GM13977 (cell line): Measurements from ENCODE around the gene TRIO.

ENCODE experiments used
- DNase-seq: peaks from one replicate; pipeline ENCODE4 v3.0.0; 2012; ENCODE audit warnings: low spot score
- in situ Hi-C: fragments of 300-500 bp; cut with MboI; formaldehyde crosslinking; loops from one replicate; pipeline ENCODE4 v1.12.0; 2022; ENCODE audit warnings: low sequenced_read_pairs, low pct_unique_long_range_greater_than_20kb, mixed read lengths, inconsistent platforms; ENCODE audit not compliant: unreplicated experiment
- TF ChIP-seq, protein P1 (sequence below): IDR thresholded peaks from 2 replicates; pipeline ENCODE4 v1.5.1; 2012; ENCODE audit warnings: mild to moderate bottlenecking, control low read depth; ENCODE audit not compliant: insufficient read depth; ENCODE audit errors: extremely low read depth, missing control alignments

The TRIO gene

DNA sequence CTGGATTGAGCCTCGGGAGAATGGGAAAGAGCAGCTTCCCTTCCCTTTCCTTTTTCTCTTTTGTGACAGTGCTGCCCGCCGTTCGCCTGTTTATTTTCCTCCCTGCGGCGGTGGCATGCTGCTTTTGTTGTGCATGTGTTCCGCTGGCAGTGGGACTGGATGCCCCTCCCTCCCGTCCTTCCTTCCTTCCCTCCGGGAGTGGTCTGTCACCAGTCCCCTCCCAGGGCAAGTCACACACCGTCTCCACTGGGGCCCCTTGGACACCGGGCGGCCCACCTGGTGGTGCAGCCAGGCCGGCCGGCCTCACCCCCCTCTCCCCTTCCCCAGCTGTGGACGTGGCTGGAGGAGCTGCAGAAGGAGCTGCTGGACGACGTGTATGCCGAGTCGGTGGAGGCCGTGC is 214.7 kb downstream of the TRIO start:
- in situ Hi-C loops, result loop anchor here (10.0 to 25.0 kb wide), 3 partner anchors 279 to 654 kb away; no protein-coding TSS in a partner anchor

DNA sequence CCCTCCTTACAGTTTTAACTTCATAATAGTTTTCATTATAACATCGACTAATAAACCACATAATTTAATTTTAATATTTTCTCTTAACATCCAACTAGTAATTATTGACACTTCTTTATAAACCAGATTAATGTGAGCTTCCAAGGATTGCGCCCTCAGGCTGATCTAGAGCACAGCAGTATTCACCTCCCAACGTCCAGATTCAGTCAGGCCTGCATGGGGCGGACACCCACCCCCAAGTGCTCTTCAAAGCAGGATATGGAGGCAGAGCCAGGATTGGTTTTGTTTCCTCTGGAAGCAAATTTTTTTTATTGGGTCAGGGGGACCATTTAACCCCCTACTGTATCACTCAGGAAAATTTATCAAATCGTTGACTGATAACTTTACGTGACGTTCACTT is 215.4 kb downstream of the TRIO start:
- in situ Hi-C loops, result loop anchor here (10.0 to 25.0 kb wide), 3 partner anchors 279 to 654 kb away; no protein-coding TSS in a partner anchor
- TF ChIP-seq, protein P1, sequence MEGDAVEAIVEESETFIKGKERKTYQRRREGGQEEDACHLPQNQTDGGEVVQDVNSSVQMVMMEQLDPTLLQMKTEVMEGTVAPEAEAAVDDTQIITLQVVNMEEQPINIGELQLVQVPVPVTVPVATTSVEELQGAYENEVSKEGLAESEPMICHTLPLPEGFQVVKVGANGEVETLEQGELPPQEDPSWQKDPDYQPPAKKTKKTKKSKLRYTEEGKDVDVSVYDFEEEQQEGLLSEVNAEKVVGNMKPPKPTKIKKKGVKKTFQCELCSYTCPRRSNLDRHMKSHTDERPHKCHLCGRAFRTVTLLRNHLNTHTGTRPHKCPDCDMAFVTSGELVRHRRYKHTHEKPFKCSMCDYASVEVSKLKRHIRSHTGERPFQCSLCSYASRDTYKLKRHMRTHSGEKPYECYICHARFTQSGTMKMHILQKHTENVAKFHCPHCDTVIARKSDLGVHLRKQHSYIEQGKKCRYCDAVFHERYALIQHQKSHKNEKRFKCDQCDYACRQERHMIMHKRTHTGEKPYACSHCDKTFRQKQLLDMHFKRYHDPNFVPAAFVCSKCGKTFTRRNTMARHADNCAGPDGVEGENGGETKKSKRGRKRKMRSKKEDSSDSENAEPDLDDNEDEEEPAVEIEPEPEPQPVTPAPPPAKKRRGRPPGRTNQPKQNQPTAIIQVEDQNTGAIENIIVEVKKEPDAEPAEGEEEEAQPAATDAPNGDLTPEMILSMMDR, result no peak
- no peak for DNase-seq

More for the DNA sequence above, 214.7 kb downstream of the TRIO start:
- no peak for DNase-seq
- TF ChIP-seq, protein P1, result no peak

DNA sequence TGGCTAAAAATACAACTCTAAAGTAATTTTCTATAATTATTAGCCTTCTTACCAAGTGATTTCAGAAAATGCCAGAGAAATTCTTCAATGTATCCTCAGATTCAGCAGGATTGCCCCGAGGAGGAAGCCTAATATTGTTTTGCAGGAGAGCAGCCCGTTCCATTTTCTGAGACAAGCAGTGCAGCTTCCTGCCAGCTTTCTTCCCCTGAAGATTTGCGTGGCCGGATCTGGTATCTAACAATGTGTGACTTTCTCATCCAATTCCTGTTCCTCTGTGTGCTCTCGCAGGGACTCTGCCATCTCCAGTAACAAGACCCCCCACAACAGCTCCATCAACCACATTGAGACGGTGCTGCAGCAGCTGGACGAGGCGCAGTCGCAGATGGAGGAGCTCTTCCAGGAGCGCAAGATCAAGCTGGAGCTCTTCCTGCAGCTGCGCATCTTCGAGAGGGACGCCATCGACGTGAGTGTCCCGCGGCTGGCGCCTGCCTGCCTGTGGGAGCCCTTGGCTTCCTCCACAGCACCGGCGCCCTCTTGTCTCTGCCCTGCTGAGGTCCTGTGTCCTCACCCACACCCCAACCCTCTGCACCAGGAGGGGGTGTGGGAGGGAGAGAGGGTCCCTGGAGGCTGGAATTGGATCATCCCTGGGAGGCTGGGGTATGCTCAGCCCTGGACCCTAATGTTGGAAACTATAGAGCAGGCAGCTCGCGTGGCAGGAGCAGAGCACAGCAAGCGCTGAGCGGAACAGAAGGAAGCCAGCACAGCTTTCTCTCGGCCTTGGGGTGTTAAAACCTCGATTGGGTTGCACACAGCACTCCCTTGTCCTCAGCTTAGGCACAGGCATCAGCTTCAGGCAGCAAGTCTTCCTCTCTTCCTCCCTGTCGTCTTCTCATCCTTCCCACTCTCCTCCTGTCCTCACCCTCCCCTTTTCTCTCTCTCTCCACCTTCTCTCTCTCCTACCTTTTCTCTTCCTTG is 216.2 kb downstream of the TRIO start:
- DNase-seq, result no peak
- in situ Hi-C loops, result loop anchor here (10.0 to 25.0 kb wide), 3 partner anchors 278 to 653 kb away; no protein-coding TSS in a partner anchor
- TF ChIP-seq, protein P1, result no peak

DNA sequence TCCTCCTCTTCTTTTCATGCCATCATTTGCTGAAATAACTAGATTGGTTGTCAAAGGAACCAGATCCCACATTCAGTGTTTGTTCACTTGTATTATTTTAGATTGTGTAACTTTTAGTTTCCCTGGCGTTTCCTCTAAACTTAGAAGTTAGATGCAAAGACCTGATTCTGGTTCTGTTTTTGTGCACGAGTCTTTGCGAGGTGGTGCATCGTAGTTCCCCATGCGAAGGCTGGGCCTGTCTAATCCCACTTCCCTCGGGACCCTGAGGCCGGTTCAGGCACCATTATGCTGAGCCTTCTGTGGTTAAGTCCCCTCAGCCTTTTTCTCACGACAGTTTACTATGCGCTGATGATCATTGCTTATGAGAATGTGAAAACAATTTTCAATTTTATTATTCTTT is 219.3 kb downstream of the TRIO start:
- TF ChIP-seq, protein P1, result no peak
- in situ Hi-C loops, result loop anchor here (25.0 kb wide), 2 partner anchors 275 to 650 kb away; no protein-coding TSS in a partner anchor
- no peak for DNase-seq

DNA sequence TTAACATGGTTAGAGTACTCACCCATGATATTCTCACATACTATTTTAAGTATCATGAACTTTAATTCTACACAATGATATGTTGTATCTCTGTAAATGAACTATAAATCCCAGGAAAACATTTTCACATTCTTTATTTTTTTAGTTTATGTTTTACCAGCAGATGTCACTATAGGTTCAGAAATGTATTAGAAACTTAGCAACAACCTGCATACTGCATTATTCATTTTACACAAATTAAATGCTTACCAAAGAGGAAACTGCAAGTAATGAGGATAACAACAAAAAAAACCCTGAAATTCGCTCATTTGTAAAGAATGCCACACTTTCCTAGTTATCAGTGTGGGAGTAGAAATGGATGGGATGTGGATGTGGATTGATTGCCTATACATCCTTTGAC is 221.0 kb downstream of the TRIO start:
- DNase-seq, result no peak
- in situ Hi-C loops, result loop anchor here (25.0 kb wide), 2 partner anchors 273 to 648 kb away; no protein-coding TSS in a partner anchor
- TF ChIP-seq, protein P1, result no peak

DNA sequence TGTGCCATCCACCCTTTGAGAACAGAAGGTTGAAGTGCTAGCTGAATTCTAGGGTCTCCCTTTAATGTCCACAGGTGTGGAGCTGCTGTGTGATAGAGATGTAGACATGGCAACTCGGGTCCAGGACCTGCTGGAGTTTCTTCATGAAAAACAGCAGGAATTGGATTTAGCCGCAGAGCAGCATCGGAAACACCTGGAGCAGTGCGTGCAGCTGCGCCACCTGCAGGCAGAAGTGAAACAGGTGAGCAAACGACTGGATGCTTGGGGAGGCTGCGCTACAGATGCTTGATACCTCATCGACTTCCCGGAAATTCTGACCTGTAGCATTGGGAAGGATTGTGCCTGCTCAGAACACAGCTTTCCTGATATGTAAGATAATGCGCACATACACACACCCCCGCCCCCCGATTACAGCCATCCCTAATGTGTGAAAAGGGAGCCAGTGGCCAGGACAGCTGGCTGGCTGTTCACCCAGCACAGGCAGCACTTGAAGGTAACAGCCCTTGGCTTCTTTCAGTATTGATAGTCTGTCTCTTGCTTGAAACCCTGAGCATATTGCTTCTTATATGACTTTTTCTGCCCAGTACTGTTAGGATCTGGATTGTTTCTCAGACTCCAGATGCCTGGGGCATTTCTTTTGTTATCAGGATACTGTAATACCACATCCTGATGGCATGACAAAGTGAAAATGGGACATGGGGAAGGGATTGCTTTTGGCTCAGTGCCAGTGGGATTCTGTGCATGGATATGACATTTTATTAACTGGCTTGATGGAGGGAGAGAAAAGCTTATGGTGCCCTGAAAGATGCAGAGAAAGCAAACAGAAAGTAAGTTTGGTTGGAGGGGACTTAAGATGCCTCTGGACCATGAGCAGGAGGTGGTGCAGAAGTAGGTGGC is 221.7 kb downstream of the TRIO start:
- in situ Hi-C loops, result loop anchor here (25.0 kb wide), 2 partner anchors 272 to 647 kb away; no protein-coding TSS in a partner anchor
- no peak for DNase-seq

More for the DNA sequence above, 221.7 kb downstream of the TRIO start:
- TF ChIP-seq, protein P1, result peak; percentile 63
